Measurements from ENCODE around the gene GPR39.

The GPR39 gene

GRCh38 chr2:132642415-132642814 is 225.8 kb downstream of the GPR39 start:
- no peak for DNase-seq (ENCODE audit: low read depth)

GRCh38 chr2:132645176-132645575 is 228.6 kb downstream of the GPR39 start:
- DNase-seq (ENCODE audit: low read depth): no peak

- no peak for DNase-seq (ENCODE audit: low read depth)
Observed at GRCh38 chr2:132645722-132646539, 229.3 kb downstream of the GPR39 start.

GRCh38 chr2:132646540-132647108 is 230.0 kb downstream of the GPR39 start:
- no peak for DNase-seq (ENCODE audit: low read depth)

- DNase-seq (ENCODE audit: low read depth): no peak
Observed at GRCh38 chr2:132651115-132652045, 234.8 kb downstream of the GPR39 start.

GRCh38 chr2:132652474-132652873 is 235.9 kb downstream of the GPR39 start:
- DNase-seq (ENCODE audit: low read depth): no peak

- DNase-seq (ENCODE audit: low read depth): no peak
Observed at GRCh38 chr2:132654335-132654734, 237.7 kb downstream of the GPR39 start.

- DNase-seq (ENCODE audit: low read depth): no peak
Observed at GRCh38 chr2:132654968-132655367, 238.4 kb downstream of the GPR39 start.

- DNase-seq (ENCODE audit: low read depth): no peak
Observed at GRCh38 chr2:132656266-132656975, 239.8 kb downstream of the GPR39 start.

GRCh38 chr2:132659331-132659730 is 242.7 kb downstream of the GPR39 start:
- DNase-seq (ENCODE audit: low read depth): no peak

- no peak for DNase-seq (ENCODE audit: low read depth)
Observed at GRCh38 chr2:132662732-132663131, 246.1 kb downstream of the GPR39 start.

- no peak for DNase-seq (ENCODE audit: low read depth)
Observed at GRCh38 chr2:132664096-132664495, 247.5 kb downstream of the GPR39 start.

- DNase-seq (ENCODE audit: low read depth): no peak
Observed at GRCh38 chr2:132665401-132666140, 249.0 kb downstream of the GPR39 start.

GRCh38 chr2:132667706-132668105 is 251.1 kb downstream of the GPR39 start:
- no peak for DNase-seq (ENCODE audit: low read depth)

- DNase-seq (ENCODE audit: low read depth): no peak
Observed at GRCh38 chr2:132668189-132668823, 251.7 kb downstream of the GPR39 start.

- no peak for DNase-seq (ENCODE audit: low read depth)
Observed at GRCh38 chr2:132668987-132669907, 252.6 kb downstream of the GPR39 start.

GRCh38 chr2:132669908-132670495 is 253.4 kb downstream of the GPR39 start, which contains the start of gene LYPD1:
LYPD1 (minus strand) TSS chr2:132670205; CDS start chr2:132669932, 273 bp downstream.
- DNase-seq (ENCODE audit: low read depth): no peak

- DNase-seq (ENCODE audit: low read depth): no peak
Observed at GRCh38 chr2:132670496-132671150, 254.0 kb downstream of the GPR39 start.

Measured in activated T-helper 9 cell treated with anti-CD3 and anti-CD28 coated beads, Interleukin-2, amount 50 U/mL, for 16 hours (primary cell).